Measurements from ENCODE around the gene OR6J1.

The OR6J1 gene

DNA sequence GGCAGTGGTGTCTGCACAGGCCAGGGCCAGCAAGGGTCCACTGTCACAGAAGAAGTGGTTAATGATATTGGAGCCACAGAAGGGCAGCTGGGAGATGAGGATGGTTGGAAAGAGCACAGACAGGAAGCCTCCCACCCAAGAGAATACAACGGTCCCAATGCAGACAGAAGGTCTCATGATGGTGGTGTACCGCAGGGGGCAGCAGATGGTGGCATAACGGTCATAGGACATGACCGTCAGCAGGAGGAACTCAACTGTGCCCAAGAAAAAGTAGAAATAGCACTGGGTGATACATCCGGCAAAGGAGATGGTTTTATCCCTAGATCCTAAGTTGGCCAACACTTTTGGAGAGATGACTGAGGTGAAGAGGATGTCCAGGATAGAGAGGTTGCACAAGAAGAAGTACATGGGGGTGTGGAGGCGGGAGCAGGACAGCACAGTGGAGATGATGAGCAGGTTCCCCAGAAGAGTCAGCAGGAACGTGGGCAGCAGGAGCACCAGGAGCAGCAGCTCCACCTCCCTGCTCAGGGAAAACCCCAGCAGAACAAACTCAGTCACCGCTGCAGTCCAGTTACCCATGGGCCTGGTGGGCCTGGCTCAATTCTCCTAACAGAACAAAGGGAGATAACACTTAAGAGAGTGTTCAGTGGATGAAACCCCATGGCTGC lies 9.8 kb downstream of the OR6J1 start:
- no peak overlapping the region for H3K4me3 ChIP-seq (ENCODE audit: low read depth, low read length)
- TF ChIP-seq, protein P1, sequence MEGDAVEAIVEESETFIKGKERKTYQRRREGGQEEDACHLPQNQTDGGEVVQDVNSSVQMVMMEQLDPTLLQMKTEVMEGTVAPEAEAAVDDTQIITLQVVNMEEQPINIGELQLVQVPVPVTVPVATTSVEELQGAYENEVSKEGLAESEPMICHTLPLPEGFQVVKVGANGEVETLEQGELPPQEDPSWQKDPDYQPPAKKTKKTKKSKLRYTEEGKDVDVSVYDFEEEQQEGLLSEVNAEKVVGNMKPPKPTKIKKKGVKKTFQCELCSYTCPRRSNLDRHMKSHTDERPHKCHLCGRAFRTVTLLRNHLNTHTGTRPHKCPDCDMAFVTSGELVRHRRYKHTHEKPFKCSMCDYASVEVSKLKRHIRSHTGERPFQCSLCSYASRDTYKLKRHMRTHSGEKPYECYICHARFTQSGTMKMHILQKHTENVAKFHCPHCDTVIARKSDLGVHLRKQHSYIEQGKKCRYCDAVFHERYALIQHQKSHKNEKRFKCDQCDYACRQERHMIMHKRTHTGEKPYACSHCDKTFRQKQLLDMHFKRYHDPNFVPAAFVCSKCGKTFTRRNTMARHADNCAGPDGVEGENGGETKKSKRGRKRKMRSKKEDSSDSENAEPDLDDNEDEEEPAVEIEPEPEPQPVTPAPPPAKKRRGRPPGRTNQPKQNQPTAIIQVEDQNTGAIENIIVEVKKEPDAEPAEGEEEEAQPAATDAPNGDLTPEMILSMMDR (IDR thresholded peaks at IDR 0.05; ENCODE audit: borderline replicate concordance, insufficient read depth, low read depth, low read length), result no peak

DNA sequence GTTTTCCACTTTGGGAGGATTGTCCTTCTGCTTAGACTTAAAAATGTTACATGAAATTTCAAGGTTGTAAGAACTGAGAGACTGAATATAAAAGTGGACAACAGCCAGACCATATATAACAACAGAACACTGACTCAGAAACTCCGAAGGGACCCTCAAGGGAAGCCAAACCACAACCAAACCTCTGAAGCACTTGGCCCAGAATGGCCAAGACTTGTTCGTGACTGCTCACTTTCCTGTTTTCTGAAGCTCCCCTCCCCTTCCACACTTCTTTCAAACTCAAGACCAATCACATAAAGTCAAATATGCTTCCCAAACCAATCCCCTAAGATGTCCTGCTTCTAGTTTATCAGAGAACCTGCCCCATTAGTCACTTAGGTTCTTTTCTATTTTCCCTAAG lies 13.7 kb downstream of the OR6J1 start:
- no peak overlapping the region for H3K4me3 ChIP-seq (ENCODE audit: low read depth, low read length)
- TF ChIP-seq, protein P1 (IDR thresholded peaks at IDR 0.05; ENCODE audit: borderline replicate concordance, insufficient read depth, low read depth, low read length), result no peak

DNA sequence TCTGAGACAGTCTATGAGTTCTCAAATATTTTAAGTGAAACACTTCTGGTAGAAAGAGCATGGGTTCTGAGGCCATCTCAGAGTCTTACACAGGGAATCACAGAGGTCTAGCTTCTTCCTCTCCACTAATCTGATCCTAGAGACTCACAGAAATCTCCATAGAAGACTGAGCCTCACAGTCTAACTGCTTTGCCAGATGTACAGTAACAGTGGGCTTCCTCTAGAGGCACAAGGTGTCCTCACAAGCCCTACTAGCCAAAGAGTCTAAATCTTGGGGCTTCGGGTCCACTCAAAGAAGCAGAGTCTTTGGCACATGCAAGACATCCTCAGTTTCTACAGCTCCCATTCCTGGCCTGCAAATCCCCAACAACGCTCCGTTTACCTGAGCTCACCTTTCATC lies 14.1 kb downstream of the OR6J1 start:
- TF ChIP-seq, protein P1 (IDR thresholded peaks at IDR 0.05; ENCODE audit: borderline replicate concordance, insufficient read depth, low read depth, low read length), result no peak

DNA sequence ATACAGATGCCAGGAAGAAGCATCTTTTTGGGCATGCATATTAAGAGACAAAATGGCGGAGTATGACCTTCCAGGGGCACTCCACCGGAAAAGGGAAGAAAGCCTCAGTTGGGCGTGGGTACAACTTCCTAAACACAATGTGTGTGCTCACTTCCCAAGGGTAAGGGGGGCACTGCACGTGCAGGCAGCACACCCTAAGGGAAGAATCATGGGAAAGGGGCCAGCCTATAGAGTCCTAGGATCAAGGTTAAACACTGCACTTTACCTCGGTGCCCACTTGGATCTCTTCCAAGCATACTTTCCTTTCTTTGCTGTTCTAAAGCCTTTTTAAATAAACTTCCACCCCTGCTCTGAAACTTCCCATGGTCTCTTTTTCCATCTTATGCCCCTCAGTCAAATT lies 14.8 kb downstream of the OR6J1 start:
- no peak overlapping the region for H3K4me3 ChIP-seq (ENCODE audit: low read depth, low read length)
- TF ChIP-seq, protein P1 (IDR thresholded peaks at IDR 0.05; ENCODE audit: borderline replicate concordance, insufficient read depth, low read depth, low read length), result no peak

More for the DNA sequence above, 14.1 kb downstream of the OR6J1 start:
- H3K4me3 ChIP-seq (ENCODE audit: low read depth, low read length), result no peak overlapping the region

DNA sequence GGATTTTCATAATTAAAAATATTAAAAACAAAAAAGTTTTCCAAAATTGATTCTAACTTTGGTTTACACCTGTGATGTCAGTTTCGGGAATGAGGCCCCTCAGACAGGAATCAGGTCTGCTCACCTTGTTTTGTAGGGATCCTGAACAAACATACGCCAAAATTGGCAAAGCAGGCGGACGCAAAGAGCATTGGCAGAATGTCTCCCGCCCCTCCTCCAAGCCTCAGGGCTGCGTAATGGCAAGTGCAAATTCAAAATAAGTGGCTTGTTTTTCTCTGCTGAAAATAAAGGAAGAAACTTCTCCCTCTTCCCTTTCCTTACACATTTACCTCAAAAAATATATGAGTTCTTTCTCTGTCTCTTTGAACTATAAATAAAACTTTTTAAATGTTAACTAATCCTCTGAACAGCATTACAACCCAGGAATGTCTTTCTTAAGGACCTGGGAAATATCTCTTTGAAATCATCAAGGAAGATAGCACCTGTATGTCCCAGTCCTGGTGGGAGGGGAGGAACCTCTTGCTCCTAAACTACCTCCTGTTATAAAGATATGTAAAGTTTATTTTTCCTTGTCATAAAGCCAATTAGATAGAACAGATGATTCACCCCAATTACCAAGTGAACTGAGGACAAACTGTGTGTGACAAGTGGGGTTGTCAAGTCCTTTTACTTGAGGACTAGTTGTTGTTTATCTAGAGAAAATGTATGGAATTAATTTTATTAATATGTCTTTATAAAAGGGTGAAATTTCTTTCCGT lies 16.5 kb downstream of the OR6J1 start:
- TF ChIP-seq, protein P1 (IDR thresholded peaks at IDR 0.05; ENCODE audit: borderline replicate concordance, insufficient read depth, low read depth, low read length), result no peak

DNA sequence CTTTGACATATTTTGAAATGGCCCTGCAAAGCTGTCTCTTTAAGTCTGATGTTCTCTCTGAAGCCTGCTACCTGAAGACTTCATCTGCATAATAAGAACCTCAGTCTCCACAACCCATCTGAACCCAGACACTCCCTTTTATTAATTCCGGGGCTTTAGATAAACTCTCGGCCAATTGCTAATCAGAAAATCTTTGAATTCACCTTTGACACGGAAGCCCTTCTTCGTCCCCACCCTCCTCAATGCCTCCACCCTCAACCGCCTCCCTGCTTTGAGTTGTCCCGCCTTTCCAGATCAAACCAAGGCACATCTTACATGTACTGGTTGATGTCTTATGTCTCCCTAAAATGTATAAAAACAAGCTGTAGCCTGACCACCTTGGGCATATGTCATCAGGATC lies 17.6 kb downstream of the OR6J1 start:
- TF ChIP-seq, protein P1 (IDR thresholded peaks at IDR 0.05; ENCODE audit: borderline replicate concordance, insufficient read depth, low read depth, low read length), result no peak
- no peak overlapping the region for H3K4me3 ChIP-seq (ENCODE audit: low read depth, low read length)

More for the DNA sequence above, 16.5 kb downstream of the OR6J1 start:
- no peak overlapping the region for H3K4me3 ChIP-seq (ENCODE audit: low read depth, low read length)

DNA sequence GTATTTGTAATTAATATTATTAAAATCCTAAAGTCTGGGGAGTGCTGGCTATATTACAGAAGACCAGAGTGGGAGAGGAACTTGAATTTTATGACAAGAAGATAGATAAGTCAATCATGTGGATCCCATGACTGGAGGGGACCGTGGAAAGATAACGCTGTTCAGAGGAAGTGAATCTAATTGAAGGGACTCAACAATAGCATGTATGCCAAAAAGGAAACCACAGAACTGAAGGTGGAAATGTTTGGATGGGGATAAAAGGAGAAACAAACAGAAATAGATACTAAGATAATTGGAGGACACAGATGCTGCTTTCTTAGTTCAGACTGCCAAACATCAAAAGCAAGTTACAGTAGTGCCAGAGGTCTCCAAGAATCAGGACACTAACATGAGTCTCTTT lies 21.1 kb downstream of the OR6J1 start:
- no peak overlapping the region for H3K4me3 ChIP-seq (ENCODE audit: low read depth, low read length)
- TF ChIP-seq, protein P1 (IDR thresholded peaks at IDR 0.05; ENCODE audit: borderline replicate concordance, insufficient read depth, low read depth, low read length), result no peak
